ENCODE data around the gene TREX2. TPM values are rescaled to one million over a fixed set of nuclear protein-coding genes. Genes with fewer than 3 reads are reported as not detected.

TREX2 gene
- total and polyA plus RNA-seq, 7 experiments from 2014 or later, result 0.25 to 5.5 (median 2.8) TPM

DNA sequence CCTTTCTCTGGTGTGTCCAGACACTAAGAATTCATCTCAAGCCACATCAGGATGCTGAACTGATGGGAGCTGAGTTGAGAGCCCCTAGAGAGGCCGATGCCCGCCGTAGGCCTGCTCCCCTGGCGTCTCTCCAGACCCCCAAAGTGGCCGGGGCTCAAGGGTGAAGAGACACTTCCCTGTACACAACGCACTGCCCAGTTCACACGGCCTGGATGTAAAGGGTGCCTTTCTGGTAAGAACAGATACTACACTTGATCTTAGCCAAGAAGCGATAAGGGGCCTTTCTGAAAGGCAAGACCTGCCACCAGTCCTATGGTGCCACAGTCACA, 5.1 kb upstream of the TREX2 start:
- Mint-ChIP-seq H3K4me1 (no peaks in the 10 kb centered on the region), H3K27ac (no peak overlapping the region), H3K27me3 (no peaks in the 10 kb centered on the region), H3K4me3 (no peak overlapping the region), H3K36me3 (peaks cover 0 to 3% (median 0%) of the 10 kb centered on the region in 5 donors), H3K9me3 (no peaks in the 10 kb centered on the region)
- no peak for DNase-seq
- Histone ChIP-seq H3K4me3 (ENCODE audit: low read length) (no peak overlapping the region), H3K36me3 (ENCODE audit: control insufficient read depth in 2 of 3, insufficient read depth in 3 of 3, low read length in 3 of 3) (peaks cover 0 to 30% (median 0%) of the 10 kb centered on the region in 3 experiments), H3K4me1 (ENCODE audit: control insufficient read depth in 2 of 2, insufficient read depth in 2 of 2, low read length in 2 of 2) (no peaks in the 10 kb centered on the region), H3K27me3 (ENCODE audit: control insufficient read depth in 2 of 2, insufficient read depth in 2 of 2, low read length in 2 of 2) (no peaks in the 10 kb centered on the region), H3K27ac (ENCODE audit: low read depth, low read length) (no peak overlapping the region), H3K9me3 (ENCODE audit: control insufficient read depth in 2 of 3, low read length in 3 of 3) (no peaks in the 10 kb centered on the region)
- intact Hi-C loops (cut with micrococcal nuclease), result no loop called here
- ATAC-seq, result no peak
- ChIA-PET POLR2A (no interaction called here), CTCF (no interaction called here)

DNA sequence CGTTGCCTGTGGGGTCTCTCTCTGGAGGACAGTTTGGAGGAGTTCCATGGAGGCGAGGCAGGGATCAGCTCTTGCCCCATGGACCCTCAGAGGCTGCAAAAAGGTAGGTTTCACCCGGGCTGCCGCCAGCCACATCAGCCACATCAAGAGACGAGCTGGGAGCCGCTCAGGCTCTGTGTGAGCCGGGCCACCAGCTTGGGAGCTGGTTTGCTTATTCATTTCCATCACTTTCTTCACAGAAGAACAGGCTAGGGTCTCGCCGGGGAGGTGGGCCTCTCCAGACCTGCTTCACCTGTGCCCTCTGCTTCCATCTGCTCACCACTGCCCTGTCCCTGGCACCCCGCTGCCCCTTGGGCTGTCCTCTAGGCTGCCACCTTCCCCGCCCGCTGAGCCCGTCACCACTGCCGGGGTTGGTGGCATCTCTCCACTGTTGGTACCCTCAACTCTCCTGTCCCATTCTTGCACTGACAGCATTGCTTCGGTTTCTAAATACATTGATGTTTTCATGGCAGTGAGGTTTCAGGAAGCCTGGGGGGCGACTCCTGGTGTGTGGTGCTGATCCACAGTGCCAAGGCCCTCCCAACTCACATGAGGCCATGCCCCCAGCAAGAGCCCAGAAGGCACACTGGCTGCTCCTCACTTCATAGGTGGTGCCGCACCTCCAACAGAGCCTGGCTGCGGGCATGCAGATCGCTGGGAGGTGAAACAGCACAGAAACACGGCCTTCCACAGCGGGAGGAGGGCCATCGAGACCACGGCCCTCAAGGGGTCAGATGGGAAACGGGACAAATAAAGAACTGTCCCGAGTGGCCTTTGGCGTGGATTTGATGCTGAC, 4.5 kb upstream of the TREX2 start:
- peaks cover 0 to 24% (median 0%) of the 10 kb centered on the region in 3 experiments for H3K36me3 ChIP-seq (ENCODE audit: control insufficient read depth in 2 of 3, insufficient read depth in 3 of 3, low read length in 3 of 3)
- Mint-ChIP-seq H3K36me3 (peaks cover 0 to 3% (median 0%) of the 10 kb centered on the region in 5 donors), H3K4me3 (no peak overlapping the region), H3K27ac (no peak overlapping the region), H3K9me3 (no peaks in the 10 kb centered on the region), H3K27me3 (no peaks in the 10 kb centered on the region), H3K4me1 (no peaks in the 10 kb centered on the region)
- DNase-seq, result no peak
- H3K4me3 ChIP-seq (ENCODE audit: low read length), result no peak overlapping the region
- intact Hi-C loops (cut with micrococcal nuclease), result no loop called here
- no peaks in the 10 kb centered on the region for H3K4me1 ChIP-seq (ENCODE audit: control insufficient read depth in 2 of 2, insufficient read depth in 2 of 2, low read length in 2 of 2)
- H3K27me3 ChIP-seq (ENCODE audit: control insufficient read depth in 2 of 2, insufficient read depth in 2 of 2, low read length in 2 of 2), result no peaks in the 10 kb centered on the region
- ATAC-seq, result no peak
- ChIA-PET POLR2A (no interaction called here), CTCF (no interaction called here)
- H3K27ac ChIP-seq (ENCODE audit: low read depth, low read length), result no peak overlapping the region
- H3K9me3 ChIP-seq (ENCODE audit: control insufficient read depth in 2 of 3, low read length in 3 of 3), result no peaks in the 10 kb centered on the region

DNA sequence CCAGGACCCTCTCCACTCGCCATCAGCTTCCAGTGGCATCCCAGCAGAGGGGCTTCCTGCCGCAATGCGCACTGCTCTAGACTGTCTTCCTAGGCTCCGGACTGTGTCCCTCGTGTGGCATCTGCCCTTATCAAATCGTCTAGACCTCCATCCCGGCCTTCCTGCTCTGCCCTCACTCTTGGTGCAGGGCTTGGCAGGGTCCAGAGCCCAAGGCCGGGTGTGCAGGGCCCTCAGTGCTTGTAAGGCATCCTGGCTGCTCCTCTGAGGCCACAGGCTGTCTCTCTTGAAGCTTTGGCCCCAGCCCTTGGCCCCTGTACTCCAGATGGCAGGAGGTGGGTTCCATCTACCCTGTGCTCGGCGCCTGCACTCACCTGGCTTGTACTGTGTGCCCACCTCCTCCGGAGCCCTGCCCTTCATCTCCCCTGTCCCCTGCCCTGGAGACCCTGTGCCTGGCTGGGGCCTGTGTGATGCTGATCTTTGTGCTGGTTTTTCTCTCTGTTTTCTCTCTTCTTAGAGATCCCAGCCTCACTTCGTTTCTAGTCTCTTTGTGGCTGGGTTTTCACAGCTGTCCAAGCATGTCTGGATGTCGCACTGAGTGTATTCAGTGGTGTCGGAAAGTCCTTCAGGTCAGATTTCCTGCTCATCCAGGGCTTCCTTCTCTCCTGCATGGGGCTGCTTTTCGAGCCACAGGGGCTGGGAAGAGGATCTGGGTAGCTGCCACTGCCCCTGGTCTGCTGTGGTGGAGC, 3.7 kb upstream of the TREX2 start:
- no peak overlapping the region for H3K27ac ChIP-seq (ENCODE audit: low read depth, low read length)
- DNase-seq, result no peak
- peaks cover 0 to 3% (median 0%) of the 10 kb centered on the region in 5 donors for H3K36me3 Mint-ChIP-seq
- peaks cover 0 to 16% (median 0%) of the 10 kb centered on the region in 3 experiments for H3K36me3 ChIP-seq (ENCODE audit: control insufficient read depth in 2 of 3, insufficient read depth in 3 of 3, low read length in 3 of 3)
- H3K4me1 ChIP-seq (ENCODE audit: control insufficient read depth in 2 of 2, insufficient read depth in 2 of 2, low read length in 2 of 2), result no peaks in the 10 kb centered on the region
- H3K4me3 Mint-ChIP-seq, result no peak overlapping the region
- no peaks in the 10 kb centered on the region for H3K9me3 ChIP-seq (ENCODE audit: control insufficient read depth in 2 of 3, low read length in 3 of 3)
- H3K27me3 ChIP-seq (ENCODE audit: control insufficient read depth in 2 of 2, insufficient read depth in 2 of 2, low read length in 2 of 2), result no peaks in the 10 kb centered on the region
- H3K27me3 Mint-ChIP-seq, result no peaks in the 10 kb centered on the region
- POLR2A ChIA-PET, result interaction anchor here (0.6 kb wide), 1 partner anchor 57 kb away, joined by 3 read pairs; no protein-coding TSS in a partner anchor
- no peaks in the 10 kb centered on the region for H3K4me1 Mint-ChIP-seq
- H3K27ac Mint-ChIP-seq, result no peak overlapping the region
- no peak for ATAC-seq
- CTCF ChIA-PET, result interaction anchor here (0.7 kb wide), 1 partner anchor 19 kb away, joined by 3 read pairs; no protein-coding TSS in a partner anchor
- no peak overlapping the region for H3K4me3 ChIP-seq (ENCODE audit: low read length)
- H3K9me3 Mint-ChIP-seq, result no peaks in the 10 kb centered on the region
- intact Hi-C loops (cut with micrococcal nuclease), result no loop called here

DNA sequence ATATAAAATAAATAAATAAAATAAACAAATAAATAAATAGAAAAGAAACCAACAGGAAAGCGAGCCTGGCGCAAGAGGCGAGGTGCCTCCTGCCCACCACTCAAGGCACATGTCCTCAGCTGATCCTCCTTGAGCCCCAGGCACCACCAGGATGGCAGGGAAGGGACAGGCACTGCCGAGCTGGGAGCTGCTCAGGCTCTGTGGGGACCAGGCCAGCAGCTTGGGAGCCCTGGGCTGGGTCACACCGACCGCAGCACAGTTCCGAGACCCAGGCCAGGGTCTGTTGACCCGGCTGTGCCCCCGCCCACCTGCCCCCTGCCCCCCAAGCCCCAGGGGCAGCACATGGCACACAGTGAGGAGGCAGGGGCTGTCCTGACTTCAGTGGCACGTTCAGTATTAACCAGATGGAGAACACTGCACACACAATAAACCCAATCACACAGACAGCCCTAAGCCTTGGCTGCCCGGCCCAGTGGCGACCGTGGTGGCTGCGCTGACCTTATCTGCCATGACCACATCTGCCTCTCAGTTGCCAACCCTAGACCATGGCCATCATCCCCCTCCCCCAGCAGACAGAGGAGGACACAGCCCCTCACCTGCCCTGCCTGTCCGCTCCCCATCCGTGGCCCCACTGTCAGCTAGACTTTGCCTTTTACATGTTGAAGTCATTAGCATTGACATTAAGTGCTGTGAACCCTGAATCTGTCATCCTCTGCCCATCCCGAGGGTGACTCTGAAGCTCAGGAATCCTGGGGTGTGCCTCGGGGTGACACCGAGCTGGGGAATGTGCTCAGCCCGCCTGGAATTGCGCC, 2.9 kb upstream of the TREX2 start:
- Mint-ChIP-seq H3K4me1 (no peaks in the 10 kb centered on the region), H3K27ac (no peak overlapping the region), H3K4me3 (no peak overlapping the region), H3K9me3 (no peaks in the 10 kb centered on the region), H3K36me3 (peaks cover 0 to 3% (median 0%) of the 10 kb centered on the region in 5 donors), H3K27me3 (no peaks in the 10 kb centered on the region)
- DNase-seq (no peak), ATAC-seq (no peak)
- ChIA-PET POLR2A (interaction anchor here (0.6 kb wide), 1 partner anchor 57 kb away, joined by 3 read pairs; no protein-coding TSS in a partner anchor), CTCF (no interaction called here)
- Histone ChIP-seq H3K36me3 (ENCODE audit: control insufficient read depth in 2 of 3, insufficient read depth in 3 of 3, low read length in 3 of 3) (peaks cover 0 to 16% (median 0%) of the 10 kb centered on the region in 3 experiments), H3K4me3 (ENCODE audit: low read length) (no peak overlapping the region), H3K27me3 (ENCODE audit: control insufficient read depth in 2 of 2, insufficient read depth in 2 of 2, low read length in 2 of 2) (no peaks in the 10 kb centered on the region), H3K27ac (ENCODE audit: low read depth, low read length) (no peak overlapping the region), H3K9me3 (ENCODE audit: control insufficient read depth in 2 of 3, low read length in 3 of 3) (no peaks in the 10 kb centered on the region), H3K4me1 (ENCODE audit: control insufficient read depth in 2 of 2, insufficient read depth in 2 of 2, low read length in 2 of 2) (no peaks in the 10 kb centered on the region)
- intact Hi-C loops (cut with micrococcal nuclease), result no loop called here

DNA sequence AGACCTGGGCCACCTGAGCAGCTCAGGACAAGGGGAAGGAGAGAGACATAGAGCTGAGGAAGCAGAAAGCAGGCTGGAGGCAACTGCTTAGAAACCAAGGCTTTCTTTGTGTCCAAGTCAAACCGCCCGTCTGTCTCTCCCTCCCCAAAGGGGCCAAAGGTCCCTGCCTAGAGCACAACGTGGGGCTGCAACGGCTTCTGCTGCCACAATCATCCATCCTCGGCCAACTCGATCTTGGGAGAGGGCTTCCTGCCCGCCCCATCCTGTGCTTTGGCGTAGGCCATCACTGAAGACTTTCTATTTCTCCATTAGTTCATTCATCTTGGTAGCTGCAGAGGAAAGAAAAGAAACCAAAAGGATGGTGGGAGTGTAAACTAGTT, 1.7 kb upstream of the TREX2 start:
- Mint-ChIP-seq H3K27ac (peak overlapping the region in 1 of 9 donors; percentile 70), H3K36me3 (peaks cover 0 to 3% (median 0%) of the 10 kb centered on the region in 5 donors)
- CTCF ChIA-PET, result no interaction called here

DNA sequence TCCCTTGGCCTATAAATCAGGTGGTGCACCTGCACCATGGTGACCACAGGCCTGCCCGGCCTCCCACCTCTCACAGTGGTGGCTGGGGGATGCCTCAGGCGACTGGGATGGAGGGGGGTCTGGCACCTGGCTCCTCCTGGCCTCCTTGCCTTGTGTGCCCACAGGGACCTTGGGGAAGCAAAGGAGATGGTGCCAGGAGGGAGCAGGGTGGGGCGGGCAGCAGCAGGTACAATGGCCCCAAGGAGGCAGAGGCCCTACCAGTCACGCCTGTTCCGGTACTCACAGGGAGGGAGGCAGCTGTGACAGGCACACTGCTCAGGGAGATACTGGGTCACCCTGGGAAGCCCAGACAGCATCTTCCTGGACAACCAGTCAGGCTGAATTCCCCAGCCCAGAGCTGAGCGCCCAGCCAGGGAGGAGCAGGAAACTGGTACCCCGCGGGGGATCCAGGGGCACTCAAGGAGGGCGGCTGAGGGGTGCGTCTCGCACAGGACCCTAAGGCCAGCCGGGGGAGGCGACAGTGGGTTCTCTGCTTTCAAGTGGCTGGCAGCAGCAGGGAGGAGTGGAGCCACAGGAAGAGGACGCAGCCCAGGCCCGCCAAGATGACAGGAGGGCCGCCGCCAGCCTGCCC, 1.2 kb upstream of the TREX2 start:
- no peak overlapping the region for H3K4me3 Mint-ChIP-seq
- ChIA-PET CTCF (no interaction called here), POLR2A (no interaction called here)
- no peaks in the 10 kb centered on the region for H3K9me3 Mint-ChIP-seq
- no peak overlapping the region for H3K4me3 ChIP-seq (ENCODE audit: low read length)
- H3K9me3 ChIP-seq (ENCODE audit: control insufficient read depth in 2 of 3, low read length in 3 of 3), result no peaks in the 10 kb centered on the region
- DNase-seq (no peak), ATAC-seq (no peak)
- peaks cover 0 to 16% (median 0%) of the 10 kb centered on the region in 3 experiments for H3K36me3 ChIP-seq (ENCODE audit: control insufficient read depth in 2 of 3, insufficient read depth in 3 of 3, low read length in 3 of 3)
- no peaks in the 10 kb centered on the region for H3K4me1 ChIP-seq (ENCODE audit: control insufficient read depth in 2 of 2, insufficient read depth in 2 of 2, low read length in 2 of 2)
- no peaks in the 10 kb centered on the region for H3K4me1 Mint-ChIP-seq
- no peak overlapping the region for H3K27ac ChIP-seq (ENCODE audit: low read depth, low read length)
- H3K27me3 ChIP-seq (ENCODE audit: control insufficient read depth in 2 of 2, insufficient read depth in 2 of 2, low read length in 2 of 2), result no peaks in the 10 kb centered on the region
- H3K27ac Mint-ChIP-seq, result no peak overlapping the region
- intact Hi-C loops (cut with micrococcal nuclease), result no loop called here
- H3K36me3 Mint-ChIP-seq, result peaks cover 0 to 3% (median 0%) of the 10 kb centered on the region in 5 donors
- H3K27me3 Mint-ChIP-seq, result no peaks in the 10 kb centered on the region

More for the DNA sequence above, 1.7 kb upstream of the TREX2 start:
- POLR2A ChIA-PET, result no interaction called here
- H3K36me3 ChIP-seq (ENCODE audit: control insufficient read depth in 2 of 3, insufficient read depth in 3 of 3, low read length in 3 of 3), result peaks cover 0 to 16% (median 0%) of the 10 kb centered on the region in 3 experiments
- Mint-ChIP-seq H3K27me3 (no peaks in the 10 kb centered on the region), H3K9me3 (no peaks in the 10 kb centered on the region), H3K4me1 (no peaks in the 10 kb centered on the region), H3K4me3 (no peak overlapping the region)
- H3K27me3 ChIP-seq (ENCODE audit: control insufficient read depth in 2 of 2, insufficient read depth in 2 of 2, low read length in 2 of 2), result no peaks in the 10 kb centered on the region
- no peak overlapping the region for H3K27ac ChIP-seq (ENCODE audit: low read depth, low read length)
- DNase-seq (no peak), ATAC-seq (no peak)
- no peaks in the 10 kb centered on the region for H3K9me3 ChIP-seq (ENCODE audit: control insufficient read depth in 2 of 3, low read length in 3 of 3)
- no peak overlapping the region for H3K4me3 ChIP-seq (ENCODE audit: low read length)
- intact Hi-C loops (cut with micrococcal nuclease), result no loop called here
- no peaks in the 10 kb centered on the region for H3K4me1 ChIP-seq (ENCODE audit: control insufficient read depth in 2 of 2, insufficient read depth in 2 of 2, low read length in 2 of 2)

All from naive thymus-derived CD4-positive, alpha-beta T cell (primary cell).